SJCRH30 (cell line): ENCODE results near the gene MARS1. TPM values are rescaled to one million over a fixed set of nuclear protein-coding genes. Genes with fewer than 3 reads are reported as not detected.

Experiments
- DNase-seq, 2 experiments: peaks; one replicate each; pipeline ENCODE4 v3.0.0-alpha.2; 2015 to 2020
- H3K27ac ChIP-seq: fragments of 250-450 bp; sonication (Bioruptor Pico); 2 replicates; pipeline ENCODE4 v1.5.1; 2020; ENCODE audit warnings: mild to moderate bottlenecking, moderate library complexity
- H3K27me3 ChIP-seq: fragments of 250-450 bp; sonication (Bioruptor Pico); 2 replicates; pipeline ENCODE4 v1.5.1; 2020; ENCODE audit warnings: mild to moderate bottlenecking, moderate library complexity
- H3K36me3 ChIP-seq: fragments of 250-450 bp; sonication (Bioruptor Pico); 2 replicates; pipeline ENCODE4 v1.5.1; 2020; ENCODE audit warnings: mild to moderate bottlenecking, moderate library complexity
- H3K4me1 ChIP-seq: fragments of 250-450 bp; sonication (Bioruptor Pico); 2 replicates; pipeline ENCODE4 v1.5.1; 2020; ENCODE audit warnings: mild to moderate bottlenecking, moderate library complexity
- H3K4me3 ChIP-seq: fragments of 250-450 bp; sonication (Bioruptor Pico); 2 replicates; pipeline ENCODE4 v1.5.1; 2020; ENCODE audit warnings: mild to moderate bottlenecking, moderate library complexity
- H3K9me3 ChIP-seq: fragments of 250-450 bp; sonication (Bioruptor Pico); replicated peaks from 2 replicates; pipeline ENCODE4 v1.5.1; 2020; ENCODE audit warnings: mild to moderate bottlenecking, moderate library complexity
- total RNA-seq: library from RNA; depleted of rRNA; stranded (reverse); fragments of >200 nt; shearing (Covaris generic); gene quantifications from 2 replicates; pipeline ENCODE4 v1.2.3, GENCODE V29; 2014

MARS1 gene
- total RNA-seq, 1 experiment from 2014 or later = 839 TPM

- H3K36me3 ChIP-seq = no peaks in the 10 kb centered on the region
- no peak for DNase-seq
Observed at GRCh38 chr12:57545809-57546437, 58.1 kb downstream of the MARS1 start.

DNA sequence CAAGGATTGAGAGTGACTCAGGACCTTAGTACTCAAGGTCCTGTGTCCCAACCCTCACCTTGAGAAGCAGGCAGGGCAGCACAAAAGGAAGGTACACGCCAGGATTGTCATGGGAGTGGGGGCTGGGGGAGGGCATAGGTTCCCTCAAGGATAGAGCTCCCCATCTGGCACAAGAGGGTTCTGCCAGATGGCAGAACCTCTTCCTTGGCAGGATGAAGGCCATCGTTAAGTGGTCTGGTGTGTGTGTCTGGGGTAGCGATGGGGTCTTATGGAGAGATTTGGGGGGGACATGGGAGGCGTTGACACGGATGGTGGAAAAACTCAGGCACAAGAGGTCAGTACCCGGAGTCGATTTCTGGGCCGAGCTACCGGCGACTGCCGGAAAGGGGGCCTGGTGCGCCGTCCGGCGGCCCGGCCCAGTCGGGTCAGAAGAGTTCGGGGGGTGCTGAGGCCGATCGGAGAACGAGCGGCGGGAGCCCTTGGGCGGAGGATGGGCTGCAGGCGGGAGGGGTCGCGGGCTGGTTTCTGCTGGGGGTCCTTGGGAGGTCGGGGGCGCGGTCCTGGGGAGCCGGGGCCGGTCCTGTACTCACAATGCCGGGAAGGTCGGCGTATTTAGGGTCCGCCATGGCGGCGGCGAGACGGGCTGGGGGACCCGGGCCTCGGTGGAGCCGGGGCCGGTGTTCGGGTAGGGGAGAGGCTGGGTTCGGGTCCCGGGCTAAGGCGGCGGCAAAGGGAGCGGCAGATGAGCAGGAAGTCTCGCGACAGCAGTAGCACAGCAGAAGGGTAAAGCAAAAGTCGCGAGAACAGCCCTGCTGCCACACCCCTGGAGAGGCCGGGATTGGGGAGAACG lies 58.8 kb downstream of the MARS1 start, which contains the start of gene DCTN2:
DCTN2 (minus strand) TSS at position 755 of the 850 bp plus-strand sequence; CDS start at position 626, 129 bp downstream.
- H3K4me3 ChIP-seq = peak within 1 kb of the TSS; percentile 70
- peak within 1 kb of the TSS; percentile 50 for H3K27ac ChIP-seq
- H3K36me3 ChIP-seq = no peaks in the 10 kb centered on the region
- H3K4me1 ChIP-seq = no peaks in the 10 kb centered on the region
- no peaks in the 10 kb centered on the region for H3K9me3 ChIP-seq
- DNase-seq = peak; percentile 97 to 98
- peaks cover 17% of the 10 kb centered on the region for H3K27me3 ChIP-seq

More at GRCh38 chr12:57545809-57546437, 58.1 kb downstream of the MARS1 start:
- no peaks in the 10 kb centered on the region for H3K9me3 ChIP-seq
- peak overlapping the region; percentile 70 for H3K4me3 ChIP-seq
- peaks cover 19% of the 10 kb centered on the region for H3K27me3 ChIP-seq
- no peak overlapping the region for H3K27ac ChIP-seq
- H3K4me1 ChIP-seq = no peaks in the 10 kb centered on the region

GRCh38 chr12:57547288-57548012 lies 59.6 kb downstream of the MARS1 start:
- Histone ChIP-seq H3K4me1 (no peaks in the 10 kb centered on the region), H3K4me3 (peak overlapping the region; percentile 70), H3K9me3 (no peaks in the 10 kb centered on the region), H3K27ac (no peak overlapping the region), H3K27me3 (peaks cover 20% of the 10 kb centered on the region; the same call in 1 of the 2 replicates), H3K36me3 (no peaks in the 10 kb centered on the region)
- DNase-seq = no peak

- no peak for DNase-seq
- H3K9me3 ChIP-seq = no peaks in the 10 kb centered on the region
- H3K27ac ChIP-seq = no peak overlapping the region
- H3K4me3 ChIP-seq = no peak overlapping the region
- no peaks in the 10 kb centered on the region for H3K36me3 ChIP-seq
- H3K27me3 ChIP-seq = peaks cover 18% of the 10 kb centered on the region; the same call in 1 of the 2 replicates
- H3K4me1 ChIP-seq = no peaks in the 10 kb centered on the region
Observed at GRCh38 chr12:57548013-57548315, 60.1 kb downstream of the MARS1 start.

DNA sequence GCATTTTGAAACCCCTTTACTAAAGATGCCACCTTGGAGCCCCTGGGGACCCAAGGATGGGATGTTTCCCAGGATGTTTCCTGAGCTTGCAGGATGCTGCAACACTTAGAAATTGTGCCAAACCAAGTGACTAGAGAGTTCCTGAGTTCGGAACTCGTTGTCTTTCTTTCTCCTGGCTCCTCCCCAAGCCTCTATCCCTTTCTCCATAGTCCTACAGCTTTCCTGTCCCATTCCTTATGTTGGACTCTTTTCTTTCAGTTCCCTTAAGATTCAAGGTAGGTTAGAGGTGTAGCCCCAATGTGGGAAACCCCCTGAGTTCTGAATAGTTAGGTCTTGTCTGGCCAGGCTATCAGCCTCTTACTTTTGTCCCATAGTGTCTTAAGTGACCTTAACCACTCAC lies 60.6 kb downstream of the MARS1 start:
- no peak overlapping the region for H3K27ac ChIP-seq
- H3K36me3 ChIP-seq = no peaks in the 10 kb centered on the region
- H3K4me3 ChIP-seq = no peak overlapping the region
- H3K27me3 ChIP-seq = peaks cover 23% of the 10 kb centered on the region; the same call in 1 of the 2 replicates
- DNase-seq = no peak
- no peaks in the 10 kb centered on the region for H3K4me1 ChIP-seq
- no peaks in the 10 kb centered on the region for H3K9me3 ChIP-seq

- Histone ChIP-seq H3K27ac (no peak overlapping the region), H3K4me1 (no peaks in the 10 kb centered on the region), H3K27me3 (peaks cover 31% of the 10 kb centered on the region), H3K4me3 (peak overlapping the region; percentile 38), H3K9me3 (no peaks in the 10 kb centered on the region), H3K36me3 (no peaks in the 10 kb centered on the region)
- DNase-seq = no peak
Observed at GRCh38 chr12:57549203-57549908, 61.5 kb downstream of the MARS1 start.

- DNase-seq = no peak
- no peaks in the 10 kb centered on the region for H3K4me1 ChIP-seq
- H3K27ac ChIP-seq = no peak within 1 kb of the TSS
- peak within 1 kb of the TSS; percentile 38 for H3K4me3 ChIP-seq
- no peaks in the 10 kb centered on the region for H3K9me3 ChIP-seq
- peaks cover 34% of the 10 kb centered on the region for H3K27me3 ChIP-seq
- H3K36me3 ChIP-seq = no peaks in the 10 kb centered on the region
Observed at GRCh38 chr12:57549909-57550640, 62.2 kb downstream of the MARS1 start, which contains the start of gene KIF5A. Gene KIF5A (plus strand): TSS chr12:57550044. CDS start chr12:57550272, 228 bp downstream.

DNA sequence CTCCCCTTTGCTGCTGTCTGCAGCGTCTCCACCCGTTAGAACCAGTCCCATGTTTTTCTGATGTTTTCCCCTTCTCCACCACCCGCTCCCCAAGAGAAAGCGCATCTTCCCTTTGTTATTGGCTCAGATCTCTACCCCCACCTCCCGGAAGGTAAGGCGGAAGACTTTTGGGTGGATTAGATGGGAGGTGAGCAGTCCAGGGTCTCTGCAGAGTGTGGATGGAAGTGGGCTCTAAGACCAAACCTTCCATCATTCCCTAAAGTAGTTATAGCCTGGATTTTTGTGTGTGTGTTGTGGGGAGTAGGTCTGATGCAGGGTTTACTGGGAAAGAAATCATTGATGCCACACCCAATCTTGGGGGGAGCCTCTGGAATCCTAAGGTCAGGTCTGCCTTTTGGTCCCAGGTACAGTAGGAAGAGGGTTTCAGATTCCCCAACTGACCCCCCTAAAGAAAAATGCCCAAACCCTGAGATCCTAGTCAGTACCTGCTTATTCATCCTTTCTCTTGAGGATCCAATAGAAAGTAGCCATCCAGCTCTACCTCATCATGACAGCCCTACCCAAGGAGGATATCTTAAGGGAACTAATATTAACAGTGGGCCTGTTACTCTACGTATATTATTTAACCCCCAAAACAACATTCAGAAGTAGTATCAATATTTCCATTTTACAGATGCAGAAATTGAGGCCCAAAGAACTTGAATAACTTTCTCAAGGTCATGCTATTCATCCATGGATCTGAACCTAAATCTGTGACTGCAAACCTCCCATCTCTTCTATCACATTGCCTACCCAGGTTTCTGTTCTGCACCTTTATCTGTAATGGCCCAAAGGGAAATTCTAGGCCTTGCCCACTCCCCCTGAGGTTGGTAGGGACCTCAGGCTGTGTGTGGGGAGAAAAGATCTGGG lies 63.0 kb downstream of the MARS1 start:
- Histone ChIP-seq H3K27me3 (peaks cover 34% of the 10 kb centered on the region), H3K9me3 (no peaks in the 10 kb centered on the region), H3K4me1 (no peaks in the 10 kb centered on the region), H3K4me3 (no peak overlapping the region), H3K27ac (no peak overlapping the region), H3K36me3 (no peaks in the 10 kb centered on the region)
- no peak for DNase-seq

DNA sequence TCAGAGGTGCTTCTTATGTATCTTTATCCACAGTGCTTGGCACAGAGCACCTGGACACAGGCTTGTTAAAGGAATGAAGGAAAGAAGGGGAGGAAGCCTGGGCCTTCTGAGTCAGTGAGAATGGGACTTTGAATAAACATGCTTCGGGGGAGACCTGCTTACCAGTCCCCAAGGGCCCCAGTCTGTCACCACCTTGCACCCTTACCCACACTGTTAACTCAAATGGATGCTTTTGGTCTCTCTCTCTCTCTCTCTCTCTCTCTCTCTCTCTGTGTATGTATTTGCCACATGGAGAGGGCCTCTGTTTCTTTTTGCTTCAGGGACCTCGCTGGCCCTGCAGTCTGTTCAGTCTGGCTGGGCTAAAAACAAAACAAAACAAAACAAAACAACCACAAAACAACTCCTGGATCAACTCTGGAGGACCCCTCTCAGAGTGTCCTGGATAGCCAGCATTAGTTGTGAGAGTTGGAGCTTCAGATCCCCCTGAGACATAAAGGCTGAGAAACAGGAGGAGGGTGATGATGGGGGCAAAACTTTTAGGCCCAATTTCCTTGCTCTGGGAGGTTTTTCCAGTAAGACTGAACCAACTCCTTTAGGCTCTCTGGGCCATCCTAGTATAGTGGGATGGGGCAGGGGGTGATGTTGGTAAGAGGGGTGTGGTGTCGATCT lies 63.9 kb downstream of the MARS1 start:
- Histone ChIP-seq H3K9me3 (no peaks in the 10 kb centered on the region), H3K27ac (no peak overlapping the region), H3K4me3 (no peak overlapping the region), H3K36me3 (no peaks in the 10 kb centered on the region), H3K27me3 (peaks cover 34% of the 10 kb centered on the region), H3K4me1 (no peaks in the 10 kb centered on the region)
- DNase-seq = no peak

GRCh38 chr12:57552306-57552651 lies 64.4 kb downstream of the MARS1 start:
- H3K27ac ChIP-seq = no peak overlapping the region
- no peak for DNase-seq

DNA sequence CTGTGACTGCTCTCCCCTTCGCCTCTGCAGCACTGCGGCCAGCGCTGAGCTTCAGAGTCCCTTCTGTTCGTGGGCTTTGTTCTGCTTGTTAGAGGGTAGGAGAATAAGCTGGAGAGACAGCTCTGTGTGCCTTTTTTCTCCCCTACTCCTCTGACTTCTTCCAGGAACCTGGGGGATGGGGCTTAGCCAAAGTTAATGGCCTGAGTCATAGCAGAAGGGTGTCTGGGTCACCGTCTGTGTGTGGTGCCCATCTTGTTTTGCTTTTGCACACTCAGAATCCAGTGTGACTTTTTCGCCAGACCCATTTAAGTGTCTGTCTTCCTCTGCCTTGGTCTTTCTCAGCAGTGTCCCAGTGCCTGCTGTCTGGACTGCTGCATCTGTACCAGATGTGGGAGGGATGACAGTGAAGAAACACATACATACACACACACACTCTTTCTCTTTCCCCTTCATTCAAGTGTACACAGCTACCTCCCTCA lies 65.0 kb downstream of the MARS1 start:
- no peak overlapping the region for H3K27ac ChIP-seq
- H3K4me3 ChIP-seq = no peak overlapping the region
- H3K9me3 ChIP-seq = no peaks in the 10 kb centered on the region
- no peaks in the 10 kb centered on the region for H3K4me1 ChIP-seq
- no peaks in the 10 kb centered on the region for H3K36me3 ChIP-seq
- peaks cover 34% of the 10 kb centered on the region for H3K27me3 ChIP-seq
- no peak for DNase-seq

More at GRCh38 chr12:57552306-57552651, 64.4 kb downstream of the MARS1 start:
- H3K4me3 ChIP-seq = no peak overlapping the region
- H3K36me3 ChIP-seq = no peaks in the 10 kb centered on the region
- H3K27me3 ChIP-seq = peaks cover 34% of the 10 kb centered on the region
- no peaks in the 10 kb centered on the region for H3K9me3 ChIP-seq
- H3K4me1 ChIP-seq = no peaks in the 10 kb centered on the region

GRCh38 chr12:57553343-57554202 lies 65.7 kb downstream of the MARS1 start:
- Histone ChIP-seq H3K9me3 (no peaks in the 10 kb centered on the region), H3K4me3 (no peak overlapping the region), H3K27ac (no peak overlapping the region), H3K36me3 (no peaks in the 10 kb centered on the region), H3K27me3 (peaks cover 34% of the 10 kb centered on the region), H3K4me1 (no peaks in the 10 kb centered on the region)
- DNase-seq = no peak
